Subcutaneous abdominal adipose tissue (tissue), 5 donors: Measurements from ENCODE around the gene MED9.

Source experiments
- H3K27ac ChIP-seq: one replicate; pipeline ENCODE4 v1.7.0; 2013; ENCODE audit warnings: low read depth, mild to moderate bottlenecking, inconsistent platforms, low read length, moderate library complexity
- H3K27me3 ChIP-seq, 5 donors: one replicate each; pipeline ENCODE4 v1.7.0; 2013; ENCODE audit warnings: low read length in 5 of 5, inconsistent platforms in 1 of 5; ENCODE audit not compliant: control insufficient read depth in 5 of 5, insufficient read depth in 4 of 5
- H3K36me3 ChIP-seq, 5 donors: one replicate each; pipeline ENCODE4 v1.7.0; 2013; ENCODE audit warnings: low read length in 5 of 5; ENCODE audit not compliant: control insufficient read depth in 5 of 5, insufficient read depth in 5 of 5
- H3K4me1 ChIP-seq, 5 donors: one replicate each; pipeline ENCODE4 v1.7.0; 2013; ENCODE audit warnings: low read length in 5 of 5, mild to moderate bottlenecking in 3 of 5, moderate library complexity in 1 of 5; ENCODE audit not compliant: control insufficient read depth in 5 of 5, insufficient read depth in 5 of 5
- H3K4me3 ChIP-seq, 5 donors: one replicate each; pipeline ENCODE4 v1.7.0; 2013; ENCODE audit warnings: low read length in 5 of 5, low read depth in 1 of 5
- H3K9ac ChIP-seq, 5 donors: one replicate each; pipeline ENCODE4 v1.7.0; 2013; ENCODE audit warnings: low read length in 5 of 5, mild to moderate bottlenecking in 4 of 5, moderate library complexity in 3 of 5
- H3K9me3 ChIP-seq, 5 donors: one replicate each; pipeline ENCODE4 v1.7.0; 2013; ENCODE audit warnings: low read length in 5 of 5; ENCODE audit not compliant: control insufficient read depth in 5 of 5
- donor health status: healthy.
- donor health status: healthy.
- donor health status: healthy.
- donor health status: healthy.
- donor health status: healthy.

Gene MED9

DNA sequence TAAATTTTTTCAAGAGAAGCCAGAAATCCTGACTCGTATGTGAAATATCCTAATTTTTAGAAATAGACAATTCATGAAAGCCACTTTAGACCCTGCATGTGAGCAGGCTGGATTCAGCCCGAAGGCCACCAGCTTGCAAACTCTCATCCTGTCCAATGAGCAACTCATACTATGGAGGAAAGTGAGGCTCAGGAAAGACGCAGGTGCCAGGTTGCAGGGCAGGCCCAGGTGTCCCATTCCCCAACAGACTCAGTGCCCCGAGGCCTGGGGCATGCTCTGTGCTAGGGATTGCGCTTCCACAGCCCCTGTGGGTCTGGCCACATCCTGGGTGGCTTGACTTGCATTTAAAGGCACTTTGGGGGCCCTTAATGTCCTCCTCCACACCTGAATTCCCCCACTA is 36.1 kb downstream of the MED9 start:
- H3K9ac ChIP-seq, result no peak overlapping the region
- no peaks in the 10 kb centered on the region for H3K9me3 ChIP-seq
- H3K36me3 ChIP-seq, result peaks cover 0 to 10% (median 5%) of the 10 kb centered on the region in 5 donors
- H3K27ac ChIP-seq, result no peak overlapping the region
- H3K4me3 ChIP-seq, result no peak overlapping the region
- no peaks in the 10 kb centered on the region for H3K27me3 ChIP-seq
- peaks cover 9 to 45% (median 31%) of the 10 kb centered on the region in 5 donors for H3K4me1 ChIP-seq

DNA sequence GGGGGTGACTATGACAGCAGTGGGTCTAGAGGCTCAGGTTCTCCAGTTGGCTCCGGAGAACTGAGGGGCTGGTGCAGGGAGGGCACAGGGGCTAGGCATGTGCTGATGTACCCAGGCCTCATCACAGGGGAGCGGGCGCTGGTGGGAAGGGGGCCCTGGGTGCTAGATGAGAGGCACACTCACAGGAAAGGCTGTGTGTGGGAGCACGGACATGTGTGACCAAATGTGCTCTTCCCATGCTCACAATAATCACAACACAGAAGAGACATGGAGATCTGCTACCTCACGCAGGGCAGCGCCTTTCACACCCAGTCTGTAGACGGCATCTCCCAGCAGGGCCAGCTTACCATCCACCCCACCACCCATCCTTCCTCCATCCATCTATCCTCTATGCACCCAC is 36.8 kb downstream of the MED9 start:
- Histone ChIP-seq H3K4me1 (peaks cover 9 to 45% (median 31%) of the 10 kb centered on the region in 5 donors), H3K27ac (no peak overlapping the region), H3K9ac (no peak overlapping the region), H3K4me3 (no peak overlapping the region), H3K27me3 (no peaks in the 10 kb centered on the region), H3K9me3 (no peaks in the 10 kb centered on the region), H3K36me3 (peaks cover 0 to 9% (median 2%) of the 10 kb centered on the region in 5 donors)

DNA sequence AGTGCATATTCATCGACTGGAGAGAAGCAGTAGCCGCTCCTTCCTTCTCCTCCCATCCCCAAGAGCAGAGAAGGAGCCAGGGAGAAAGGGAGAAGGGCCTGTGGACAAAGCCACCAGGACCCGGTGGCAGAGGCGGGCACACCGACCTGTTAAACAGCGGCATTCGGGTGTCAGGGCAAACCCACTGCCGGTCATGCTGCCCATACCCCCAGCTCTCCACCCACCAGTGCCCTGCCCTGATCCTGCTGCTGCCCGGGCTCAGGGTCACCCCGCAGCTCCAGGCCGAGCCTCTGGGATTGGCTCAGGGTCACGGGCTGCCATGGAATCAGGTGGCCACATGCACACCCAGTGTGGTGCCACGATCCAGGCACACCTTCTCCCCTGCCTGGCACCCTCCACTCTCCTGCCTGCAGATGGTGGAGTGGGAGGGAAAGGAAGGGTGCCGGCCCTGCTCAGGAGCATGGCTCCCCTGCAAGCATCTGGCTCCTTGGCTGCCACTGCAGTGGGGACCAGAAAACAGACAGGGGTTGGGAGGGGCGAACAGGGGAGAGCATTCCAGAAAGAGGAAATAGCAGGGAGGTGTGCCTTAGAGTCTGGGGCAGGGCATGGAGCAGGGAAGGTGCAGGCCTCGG is 37.7 kb downstream of the MED9 start:
- H3K4me3 ChIP-seq, result no peak overlapping the region
- no peaks in the 10 kb centered on the region for H3K9me3 ChIP-seq
- H3K36me3 ChIP-seq, result peaks cover 0 to 4% (median 0%) of the 10 kb centered on the region in 5 donors
- H3K4me1 ChIP-seq, result peaks cover 9 to 44% (median 31%) of the 10 kb centered on the region in 5 donors
- no peaks in the 10 kb centered on the region for H3K27me3 ChIP-seq
- H3K9ac ChIP-seq, result peak overlapping the region in 3 of 5 donors; percentile 53 to 65 (median 59)
- peak overlapping the region; percentile 89 for H3K27ac ChIP-seq

DNA sequence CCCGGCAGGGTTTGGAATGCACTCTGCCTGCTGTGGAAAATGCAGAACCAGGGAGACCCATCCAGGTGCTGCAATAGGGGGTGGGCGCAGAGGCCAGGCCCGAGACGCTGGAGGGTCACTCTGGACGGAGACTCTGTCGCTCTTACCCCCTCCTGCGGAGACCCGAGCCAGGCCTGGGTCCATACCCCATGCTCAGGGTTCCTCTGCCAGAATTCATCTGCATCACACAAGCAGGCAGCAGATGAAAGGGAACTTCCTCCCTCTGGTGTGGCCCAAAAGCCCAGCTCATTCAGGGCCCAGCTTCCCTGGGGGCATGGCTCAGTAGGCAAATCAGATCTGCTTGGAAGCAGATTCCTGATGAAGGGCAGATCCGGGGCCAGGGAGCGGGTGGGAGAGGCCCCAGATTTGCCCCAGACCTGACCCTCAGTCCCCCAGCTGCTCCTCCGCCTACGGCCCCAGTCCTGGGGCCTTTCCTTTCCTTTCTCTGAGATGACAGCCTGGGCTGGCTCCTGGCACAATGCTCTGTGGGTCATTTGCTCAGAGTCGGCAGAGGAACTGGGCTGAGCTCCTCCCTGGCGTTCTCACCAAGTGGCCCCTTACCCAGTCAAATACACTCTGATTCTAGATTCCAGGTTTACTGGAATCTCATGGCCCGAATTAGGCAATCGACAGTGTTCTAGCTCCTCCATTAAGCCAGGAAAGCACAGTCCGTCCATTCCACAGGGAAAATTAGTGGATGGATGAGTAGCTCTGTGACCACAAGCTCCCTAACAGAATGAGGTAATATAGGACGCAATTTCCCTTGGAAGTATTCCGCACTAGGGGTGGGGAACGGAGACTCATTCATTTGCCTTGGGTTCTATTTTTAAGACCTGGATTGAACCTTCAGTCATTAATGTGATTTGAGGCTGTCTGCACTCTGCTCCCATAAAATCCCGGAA is 38.5 kb downstream of the MED9 start:
- H3K4me3 ChIP-seq, result no peak overlapping the region
- peak overlapping the region; percentile 89 for H3K27ac ChIP-seq
- H3K9me3 ChIP-seq, result no peaks in the 10 kb centered on the region
- H3K27me3 ChIP-seq, result no peaks in the 10 kb centered on the region
- peaks cover 9 to 43% (median 31%) of the 10 kb centered on the region in 5 donors for H3K4me1 ChIP-seq
- H3K9ac ChIP-seq, result peak overlapping the region in 4 of 5 donors; percentile 38 to 68 (median 59)
- peaks cover 0 to 11% (median 0%) of the 10 kb centered on the region in 5 donors for H3K36me3 ChIP-seq

DNA sequence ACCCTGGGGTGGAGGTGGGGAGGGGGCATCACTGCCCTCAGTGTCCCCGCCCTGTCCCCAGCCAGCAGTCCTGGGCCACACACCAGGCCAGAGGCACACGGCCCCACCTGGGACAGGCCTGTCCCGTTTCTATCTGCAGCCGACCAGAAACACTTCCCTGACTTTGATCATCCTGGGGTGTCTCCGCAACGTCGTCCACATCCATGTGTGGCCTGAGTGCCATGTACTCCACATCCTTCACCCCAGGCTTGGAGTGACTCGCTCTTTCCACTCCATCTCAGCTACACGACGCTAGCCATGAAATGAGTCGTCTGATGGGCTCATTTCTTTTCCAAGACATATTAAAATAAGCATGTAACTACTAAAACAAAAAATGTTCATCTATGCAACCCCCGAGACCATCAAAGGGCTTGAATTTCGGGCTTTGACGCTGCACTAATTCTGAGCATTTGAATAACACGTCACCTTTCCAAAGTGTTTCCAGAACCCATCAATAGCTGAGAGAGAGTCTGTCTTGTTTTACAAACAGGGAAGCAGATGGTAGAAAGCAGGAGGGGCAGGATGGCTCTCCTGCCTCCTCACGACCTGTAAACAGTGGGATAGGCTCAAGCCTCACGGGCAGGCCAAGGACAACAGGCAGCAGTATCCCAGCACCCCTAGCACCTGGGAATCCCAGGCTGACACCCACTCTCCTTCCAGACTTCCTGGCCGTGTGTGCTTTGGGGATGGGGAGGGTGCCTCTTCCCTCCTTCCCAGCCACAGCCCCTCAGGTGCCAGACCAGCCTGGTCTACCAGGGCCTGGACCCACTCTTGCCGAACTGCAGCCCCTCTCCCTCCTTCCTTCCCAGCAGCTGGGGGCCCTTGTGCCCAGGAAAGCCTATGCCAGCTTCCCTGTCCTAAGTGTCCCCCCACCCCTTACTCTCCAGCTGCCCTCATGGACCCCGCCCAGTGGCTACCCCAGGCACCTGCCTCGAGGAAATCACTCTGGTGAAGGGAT is 39.4 kb downstream of the MED9 start:
- Histone ChIP-seq H3K4me3 (no peak overlapping the region), H3K27me3 (no peaks in the 10 kb centered on the region), H3K9me3 (no peaks in the 10 kb centered on the region), H3K36me3 (peaks cover 0 to 19% (median 8%) of the 10 kb centered on the region in 5 donors), H3K27ac (peak overlapping the region; percentile 89), H3K9ac (peak overlapping the region in 3 of 5 donors; percentile 53 to 68 (median 61)), H3K4me1 (peaks cover 9 to 41% (median 25%) of the 10 kb centered on the region in 5 donors)

DNA sequence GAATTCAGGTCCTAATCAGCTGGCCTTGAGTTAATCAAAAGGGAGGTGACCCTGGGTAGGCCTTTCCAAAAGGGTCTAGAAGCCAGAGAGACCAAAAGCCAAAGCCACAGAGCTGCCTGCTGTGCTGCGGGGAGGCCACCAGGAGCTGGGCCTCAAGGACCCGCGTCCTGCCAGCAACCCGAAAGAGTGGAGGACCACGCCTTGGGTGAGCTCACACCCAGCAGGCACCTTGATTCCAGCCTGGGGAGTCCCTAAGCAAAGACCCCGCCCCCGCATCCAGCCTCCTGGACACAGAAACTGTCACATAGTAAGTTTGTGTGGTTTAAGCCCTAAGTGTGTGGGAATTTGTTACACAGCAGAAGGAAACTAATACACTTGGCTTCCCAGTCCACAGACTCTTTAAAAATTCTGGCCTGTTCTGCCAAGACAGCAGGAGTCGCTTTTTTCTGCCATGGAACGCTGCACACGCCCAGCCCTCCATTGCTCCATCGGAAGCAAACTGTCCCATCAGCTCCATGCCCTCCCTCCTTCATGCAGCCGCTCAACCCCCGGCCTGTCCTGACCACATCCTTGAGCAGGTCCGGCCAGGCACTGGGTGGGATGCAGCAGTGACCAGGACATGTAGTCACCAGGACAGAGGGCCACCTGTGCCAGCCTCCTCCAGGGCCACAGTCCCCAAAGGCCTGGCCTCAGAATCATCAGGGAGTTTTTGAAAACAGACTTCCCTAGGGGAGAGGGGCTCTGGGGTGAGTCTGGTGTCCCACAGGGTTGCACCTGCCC is 40.3 kb downstream of the MED9 start:
- H3K4me1 ChIP-seq, result peaks cover 9 to 34% (median 19%) of the 10 kb centered on the region in 5 donors
- no peaks in the 10 kb centered on the region for H3K27me3 ChIP-seq
- no peak overlapping the region for H3K4me3 ChIP-seq
- H3K36me3 ChIP-seq, result peaks cover 0 to 26% (median 13%) of the 10 kb centered on the region in 5 donors
- H3K9me3 ChIP-seq, result no peaks in the 10 kb centered on the region
- H3K27ac ChIP-seq, result peak overlapping the region; percentile 89
- H3K9ac ChIP-seq, result no peak overlapping the region

DNA sequence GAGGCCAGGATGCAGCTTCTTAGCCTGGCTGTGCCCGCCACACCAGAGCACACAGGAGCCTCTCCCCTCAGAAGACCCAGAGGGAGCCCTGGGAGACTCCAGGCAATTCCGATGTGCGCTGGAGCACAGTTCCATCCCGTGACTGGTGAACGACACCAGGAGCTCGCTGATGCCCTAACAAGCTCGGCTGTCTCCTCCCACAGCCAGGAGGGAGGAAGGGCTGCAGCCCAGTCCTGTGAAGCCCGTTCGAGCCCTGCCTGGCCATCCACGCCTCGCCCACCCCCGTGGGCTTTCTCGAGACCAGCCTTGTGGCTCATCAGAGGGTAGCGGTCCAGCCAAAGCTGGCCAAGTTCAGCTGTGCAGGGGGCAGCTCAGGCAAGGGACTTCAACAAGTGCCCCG is 41.2 kb downstream of the MED9 start:
- H3K27ac ChIP-seq, result no peak overlapping the region
- H3K4me1 ChIP-seq, result peaks cover 9 to 37% (median 23%) of the 10 kb centered on the region in 5 donors
- no peak overlapping the region for H3K4me3 ChIP-seq
- H3K36me3 ChIP-seq, result peaks cover 0 to 27% (median 13%) of the 10 kb centered on the region in 5 donors
- H3K9me3 ChIP-seq, result no peaks in the 10 kb centered on the region
- no peaks in the 10 kb centered on the region for H3K27me3 ChIP-seq
- no peak overlapping the region for H3K9ac ChIP-seq

DNA sequence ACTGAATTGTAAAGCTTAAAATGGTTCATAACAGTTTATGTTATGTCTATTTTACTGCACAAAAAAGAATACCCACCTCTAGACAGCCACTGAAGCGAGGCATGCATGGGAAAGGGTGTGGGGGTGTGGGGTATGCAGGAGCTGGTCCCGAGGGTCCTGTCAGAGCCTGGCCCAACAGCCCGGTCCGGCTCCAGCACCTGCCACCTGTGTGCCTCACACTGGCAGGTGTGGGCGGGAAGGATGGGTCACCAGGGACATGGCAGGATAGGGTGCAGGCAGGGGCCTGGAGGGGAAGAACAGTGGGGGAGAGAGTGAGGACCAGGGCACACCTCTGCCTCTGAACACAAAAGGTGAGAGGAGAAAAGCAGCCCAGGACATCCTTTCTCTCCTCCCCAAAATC is 42.2 kb downstream of the MED9 start:
- no peaks in the 10 kb centered on the region for H3K27me3 ChIP-seq
- no peak overlapping the region for H3K27ac ChIP-seq
- no peak overlapping the region for H3K4me3 ChIP-seq
- no peak overlapping the region for H3K9ac ChIP-seq
- peaks cover 0 to 27% (median 13%) of the 10 kb centered on the region in 5 donors for H3K36me3 ChIP-seq
- H3K9me3 ChIP-seq, result no peaks in the 10 kb centered on the region
- peaks cover 9 to 41% (median 28%) of the 10 kb centered on the region in 5 donors for H3K4me1 ChIP-seq

DNA sequence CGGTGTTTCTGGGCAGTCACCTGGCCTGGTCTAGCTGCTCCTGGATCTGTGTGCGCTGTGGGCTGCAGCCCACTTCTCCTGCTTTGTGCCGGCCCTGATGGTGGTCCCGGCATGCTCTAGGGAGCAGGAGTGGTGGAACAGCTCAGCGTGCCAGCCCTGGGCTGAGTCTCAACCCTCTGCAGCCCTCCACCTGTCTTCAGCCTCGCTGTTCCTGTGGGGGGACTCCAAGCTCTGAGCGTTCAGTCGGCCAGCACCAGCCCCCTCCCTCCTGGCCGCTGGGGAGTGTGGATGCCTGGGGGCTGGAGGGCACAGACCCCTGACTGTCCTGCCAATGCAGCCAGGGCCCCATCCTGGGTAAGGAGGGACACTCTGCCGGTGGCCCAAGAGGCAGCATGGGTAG is 43.1 kb downstream of the MED9 start:
- Histone ChIP-seq H3K27me3 (no peaks in the 10 kb centered on the region), H3K9me3 (no peaks in the 10 kb centered on the region), H3K4me1 (peaks cover 9 to 34% (median 22%) of the 10 kb centered on the region in 5 donors), H3K27ac (no peak overlapping the region), H3K36me3 (peaks cover 0 to 27% (median 13%) of the 10 kb centered on the region in 5 donors), H3K9ac (no peak overlapping the region), H3K4me3 (no peak overlapping the region)
